Activated CD8-positive, alpha-beta memory T cell treated with anti-CD3 and anti-CD28 coated beads for 36 hours (primary cell): ENCODE data around the gene CXCL9. TPM values are rescaled to one million over a fixed set of nuclear protein-coding genes. Genes with fewer than 3 reads are reported as not detected.
"Not testable (repeated sequence)": the region's sequence is repeated elsewhere in the genome, so short reads cannot be mapped to it uniquely, and the experiment has no call there.

Experiments
- CTCF ChIA-PET: fragments of 350-600 bp; sonication (Branson Sonifier 250); formaldehyde crosslinking; loops from one replicate; lab custom pipeline; 2021; ENCODE audit warnings: antibody characterized with exemption; lab: Charles Lee
- POLR2A ChIA-PET: fragments of 350-600 bp; sonication (Branson Sonifier 250); formaldehyde crosslinking; loops from one replicate; lab custom pipeline; 2021; ENCODE audit warnings: antibody characterized with exemption; lab: Charles Lee
- total RNA-seq, 2 experiments: library from RNA; stranded (reverse); gene quantifications; one replicate each; pipeline ENCODE4 v1.2.3, GENCODE V29; 2021

The CXCL9 gene
- total RNA-seq, 2 experiments from 2014 or later, result 0.48 to 0.70 TPM

DNA sequence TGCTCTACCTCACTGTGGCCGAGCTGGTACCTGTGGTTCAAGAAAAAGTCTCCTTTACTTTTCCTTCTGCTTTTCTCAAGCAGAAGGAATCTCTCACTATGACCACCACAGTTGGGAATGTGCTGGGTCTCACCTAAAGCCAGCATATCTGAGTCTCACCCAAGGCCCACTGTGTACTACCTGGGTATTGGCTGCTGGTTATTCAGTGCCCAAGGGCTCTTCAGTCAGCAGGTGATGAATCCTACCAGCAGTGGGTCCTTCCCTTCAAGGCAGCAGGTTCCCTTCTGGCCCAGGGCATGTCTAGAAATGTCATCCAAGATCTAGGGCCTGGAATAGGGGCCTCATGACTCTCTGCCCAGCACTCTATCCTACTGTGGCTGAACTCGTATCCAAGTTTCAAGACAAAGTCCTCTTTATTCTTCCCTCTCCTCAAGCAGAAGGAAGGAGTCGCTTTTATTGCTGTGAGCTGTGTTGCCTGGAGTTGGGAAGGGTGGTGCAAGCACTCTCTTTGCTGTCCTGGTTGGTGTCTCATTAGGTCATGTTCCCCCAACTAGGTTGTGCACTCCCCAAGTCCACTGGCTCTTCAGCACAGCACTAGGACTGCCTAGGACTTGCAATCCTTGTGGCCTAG is 9.9 kb upstream of the CXCL9 start:
- POLR2A ChIA-PET, result interaction anchor here (0.5 kb wide), 1 partner anchor 194 kb away, joined by 6 read pairs; no protein-coding TSS in a partner anchor
- CTCF ChIA-PET, result no interaction called here

DNA sequence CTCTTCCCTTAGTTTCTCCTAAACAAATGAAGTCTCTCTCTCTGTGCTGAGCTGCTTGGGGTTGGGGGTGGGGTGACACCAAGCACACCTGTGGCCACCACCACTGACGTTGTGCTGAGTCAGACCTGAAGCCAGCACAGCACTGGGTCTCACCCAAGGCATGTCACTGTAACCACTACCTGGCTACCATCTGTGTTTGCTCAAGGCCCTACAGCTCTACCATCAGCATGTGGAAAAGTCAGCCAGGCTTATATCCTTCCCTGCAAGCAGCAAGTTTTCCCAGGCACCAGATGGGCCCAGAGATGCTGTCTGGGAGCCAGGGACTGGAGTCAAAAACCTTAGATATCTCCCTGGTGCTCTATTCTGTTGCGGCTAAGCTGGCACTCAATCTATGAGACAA is 9.1 kb upstream of the CXCL9 start:
- ChIA-PET POLR2A (no interaction called here), CTCF (no interaction called here)

DNA sequence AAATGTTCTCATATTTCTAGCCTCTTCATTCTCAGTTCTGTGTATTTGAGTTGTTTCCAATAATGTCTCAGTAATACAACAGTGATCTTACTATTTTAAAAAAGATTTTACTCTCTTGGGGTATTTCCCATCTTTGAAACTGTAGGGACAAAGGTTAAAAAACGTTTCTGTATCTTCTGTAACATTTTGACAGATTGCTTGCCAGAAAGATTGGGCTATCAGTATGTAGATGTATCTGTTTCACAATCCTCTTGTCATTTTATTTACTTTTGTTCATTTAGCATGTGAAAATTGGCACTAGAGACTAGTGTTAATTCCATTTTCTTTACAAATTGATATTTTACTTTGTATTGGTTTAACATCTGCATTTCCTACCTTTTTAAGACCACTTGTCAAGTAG is 6.2 kb upstream of the CXCL9 start:
- POLR2A ChIA-PET, result no interaction called here
- CTCF ChIA-PET, result no interaction called here

DNA sequence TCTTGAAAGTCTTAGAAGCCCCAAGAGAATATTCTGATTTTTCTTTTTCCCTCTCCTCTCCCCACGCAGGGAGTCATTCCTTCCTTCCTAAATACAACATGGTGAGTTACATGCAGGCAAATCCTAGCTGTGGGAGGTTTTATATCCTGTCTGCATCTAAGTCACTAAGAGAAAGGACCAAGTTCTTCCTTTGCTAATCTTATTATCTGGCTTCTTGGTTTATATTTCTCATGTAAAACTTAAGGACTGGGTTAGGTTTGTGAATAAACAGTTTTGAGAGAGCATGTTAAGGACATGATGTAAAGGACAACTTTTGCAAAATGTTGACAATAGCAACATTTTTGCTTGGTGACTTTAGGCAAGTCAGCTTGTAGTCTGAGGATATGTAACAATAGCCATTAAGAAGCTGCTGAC is 5.1 kb upstream of the CXCL9 start:
- CTCF ChIA-PET, result no interaction called here

GRCh38 chr4:76011700-76012387 is 4.5 kb upstream of the CXCL9 start:
- CTCF ChIA-PET, result no interaction called here
- POLR2A ChIA-PET, result no interaction called here

More for the DNA sequence above, 5.1 kb upstream of the CXCL9 start:
- POLR2A ChIA-PET, result no interaction called here

DNA sequence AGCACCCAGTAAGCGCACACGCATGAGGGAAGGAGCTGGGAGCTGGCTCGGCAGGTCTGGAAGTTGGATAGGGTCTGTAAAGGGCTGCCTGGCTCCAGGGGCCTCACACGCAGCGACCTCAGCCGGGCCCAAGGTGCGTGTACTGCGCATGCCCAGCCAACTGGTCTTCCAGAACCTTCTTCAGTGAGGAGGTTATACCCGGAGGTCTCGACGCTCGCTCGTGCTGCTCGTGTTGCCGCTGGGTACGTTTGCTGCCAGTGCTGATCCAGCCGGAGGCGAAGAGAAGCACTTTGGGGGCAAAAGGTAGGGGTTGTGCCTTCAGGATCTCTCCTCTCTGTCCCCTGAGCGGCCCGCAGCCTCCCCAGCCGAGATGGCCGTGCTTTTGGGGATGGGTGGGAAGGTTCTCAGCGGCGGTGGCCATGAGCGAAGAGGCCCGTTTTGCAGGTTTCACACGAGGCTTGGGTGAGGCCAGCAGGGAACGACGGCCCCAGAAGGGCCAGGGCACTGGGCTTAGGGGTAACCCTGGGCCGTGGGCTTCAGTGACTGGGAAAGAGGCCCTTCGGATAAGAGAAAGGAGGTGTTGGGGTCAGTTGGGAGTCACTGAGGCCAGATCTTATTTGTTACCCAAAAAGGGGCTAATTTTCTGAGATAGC is 3.8 kb upstream of the CXCL9 start:
- ChIA-PET CTCF (no interaction called here), POLR2A (no interaction called here)

DNA sequence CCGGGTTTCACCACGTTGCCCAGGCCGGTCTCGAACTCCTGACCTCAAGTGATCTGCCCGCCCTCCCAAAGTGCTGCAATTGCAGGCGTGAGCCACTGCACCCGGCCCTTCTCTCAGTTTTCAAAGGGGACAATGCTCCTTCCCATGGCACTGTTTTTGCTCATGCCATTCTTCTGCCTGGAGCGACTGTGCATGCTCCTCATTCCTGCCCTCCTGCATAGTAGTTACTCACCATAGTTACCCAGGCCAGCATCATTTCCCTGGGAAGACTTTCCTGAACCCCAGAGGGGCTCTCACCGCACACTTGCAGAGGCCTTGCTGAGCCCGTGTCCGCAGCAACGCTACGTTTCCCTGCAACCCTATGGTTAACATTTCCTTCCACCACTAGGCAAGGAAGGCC is 3.3 kb upstream of the CXCL9 start:
- ChIA-PET CTCF (no interaction called here), POLR2A (no interaction called here)

DNA sequence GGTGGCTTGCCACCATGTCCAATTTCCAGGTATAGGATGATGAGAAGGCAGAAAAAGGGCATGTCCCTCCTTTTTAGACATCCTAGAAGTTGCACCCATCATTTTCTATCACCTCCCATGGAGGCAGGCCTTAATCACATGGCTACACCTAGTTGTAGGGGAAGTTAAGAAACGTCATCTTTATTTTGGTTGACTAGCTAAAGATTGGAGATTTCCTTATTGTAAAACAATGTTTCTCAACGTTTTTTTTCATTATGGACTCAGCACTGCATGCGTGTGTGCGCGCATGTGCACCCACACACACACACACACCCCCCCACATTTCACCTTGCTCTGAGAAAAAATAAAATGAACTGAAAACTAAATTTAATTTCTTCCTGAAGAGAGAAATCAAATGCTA is 2.0 kb upstream of the CXCL9 start:
- CTCF ChIA-PET, result interaction anchor here (0.9 kb wide), 1 partner anchor 10 kb away, joined by 3 read pairs; no protein-coding TSS in a partner anchor
- POLR2A ChIA-PET, result no interaction called here

GRCh38 chr4:76003620-76004019 is 3.7 kb downstream of the CXCL9 start:
- POLR2A ChIA-PET, result no interaction called here

GRCh38 chr4:76003035-76003434 is 4.3 kb downstream of the CXCL9 start:
- POLR2A ChIA-PET, result no interaction called here
- CTCF ChIA-PET, result no interaction called here

More at GRCh38 chr4:76003620-76004019, 3.7 kb downstream of the CXCL9 start:
- CTCF ChIA-PET, result no interaction called here

DNA sequence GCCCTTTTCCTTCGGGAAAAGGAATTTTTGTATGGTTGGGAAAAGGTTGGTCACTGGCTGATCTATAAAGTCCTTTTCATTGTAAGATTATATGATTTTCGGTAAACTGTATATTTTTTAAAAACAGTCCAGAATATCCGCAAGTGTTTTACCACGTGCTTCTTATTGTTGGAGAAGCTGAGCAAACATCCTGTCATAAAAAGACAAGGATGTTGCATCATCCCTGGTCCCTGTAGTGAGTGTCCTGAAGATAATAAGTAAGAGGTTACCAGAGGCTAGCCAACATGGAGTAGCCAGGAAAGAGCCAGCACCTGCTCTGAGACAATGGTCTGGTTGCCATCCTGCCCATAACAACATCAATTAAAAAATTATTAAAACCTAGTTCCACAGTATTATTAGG is 5.1 kb downstream of the CXCL9 start:
- ChIA-PET POLR2A (no interaction called here), CTCF (no interaction called here)

DNA sequence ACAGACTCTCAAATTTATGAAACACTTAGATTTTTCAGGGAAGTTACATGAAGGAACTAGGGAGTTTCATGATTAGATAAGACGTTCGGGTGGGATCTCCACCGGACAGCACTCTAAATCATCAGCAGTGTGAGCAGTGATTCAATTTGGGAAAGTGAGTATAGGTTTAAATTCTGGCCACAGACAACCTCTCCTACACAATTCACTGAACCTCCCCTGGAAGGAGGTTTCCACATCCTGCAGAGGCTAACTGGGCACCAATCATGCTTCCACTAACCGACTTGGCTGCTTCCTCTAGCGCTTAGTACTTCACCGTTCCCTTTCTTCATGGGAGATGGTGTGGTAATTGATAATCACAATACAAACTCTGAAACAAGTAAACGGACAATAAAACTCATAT is 5.6 kb downstream of the CXCL9 start:
- POLR2A ChIA-PET, result no interaction called here
- CTCF ChIA-PET, result no interaction called here

DNA sequence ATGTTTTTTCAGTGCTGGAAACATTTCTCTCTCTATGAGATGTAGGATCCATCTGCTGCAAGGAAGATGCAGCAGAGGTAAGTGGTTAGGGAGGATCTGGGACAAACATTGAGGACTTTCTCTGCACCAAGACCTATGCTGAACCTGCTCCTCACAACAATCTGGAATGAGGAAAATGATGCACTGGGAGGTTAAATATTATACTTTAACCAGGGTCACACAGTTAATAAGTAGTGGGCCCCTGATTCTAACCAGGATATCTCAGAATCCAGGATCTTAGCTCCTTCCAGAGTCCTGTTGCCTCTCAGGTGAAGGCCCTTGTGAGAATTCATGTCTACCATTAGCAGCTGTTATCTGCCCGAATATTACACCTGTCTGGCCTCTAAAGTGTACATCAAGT is 7.0 kb downstream of the CXCL9 start:
- POLR2A ChIA-PET, result no interaction called here
- CTCF ChIA-PET, result no interaction called here

GRCh38 chr4:75998525-75999147 is 8.7 kb downstream of the CXCL9 start:
- CTCF ChIA-PET, POLR2A ChIA-PET: not testable (repeated sequence)

- ChIA-PET POLR2A (no interaction called here), CTCF (interaction anchor here (1.5 to 3.3 kb wide), 2 partner anchors 26 to 69 kb away, joined by 4 to 28 read pairs; no protein-coding TSS in a partner anchor)
These were observed 9.4 kb downstream of the CXCL9 start for GRCh38 chr4:75997946-75998345.

DNA sequence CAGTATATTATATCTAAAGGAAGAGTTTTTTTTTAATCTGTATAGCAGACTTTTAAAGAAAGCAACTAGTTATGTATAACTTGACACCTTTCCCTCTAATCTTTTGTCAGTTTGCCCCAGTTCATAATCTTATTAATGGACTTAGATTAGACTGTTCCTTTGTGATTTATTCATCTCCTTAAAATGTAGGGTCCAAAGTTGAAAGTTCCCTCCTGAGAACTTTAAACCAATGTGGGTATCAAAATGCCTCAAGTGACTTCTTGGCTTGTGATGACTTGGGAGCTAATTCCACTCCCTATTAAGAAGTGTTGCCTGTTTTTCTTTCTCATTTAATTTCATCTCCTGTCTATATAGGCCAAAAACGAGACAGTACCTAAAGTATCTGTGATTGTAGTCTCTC is 10.2 kb downstream of the CXCL9 start:
- POLR2A ChIA-PET, result no interaction called here

DNA sequence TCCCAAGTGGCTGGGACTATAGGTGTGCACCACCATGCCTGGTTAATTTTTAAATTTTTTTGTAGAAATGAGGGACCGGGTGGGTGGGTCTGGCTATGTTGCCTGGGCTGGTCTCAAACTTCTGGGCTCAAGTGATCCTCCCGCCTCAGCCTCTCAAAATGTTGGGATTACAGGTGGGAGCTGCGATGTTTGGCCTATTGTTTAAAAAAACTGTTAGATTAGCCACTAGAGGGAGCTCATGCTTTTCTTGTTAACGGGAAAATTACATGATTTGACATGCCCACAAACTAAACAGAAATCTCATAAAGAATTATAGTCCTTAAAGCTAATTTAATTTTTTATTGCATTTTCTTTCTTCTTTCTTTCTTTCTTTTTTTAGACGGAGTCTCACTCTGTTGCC is 11.6 kb downstream of the CXCL9 start:
- ChIA-PET CTCF (interaction anchor here (0.9 to 3.3 kb wide), 12 partner anchors 25 to 112 kb away, joined by 3 to 28 read pairs (median 4); partner anchors contain the start of genes CXCL11 and NAAA), POLR2A (no interaction called here)

More for the DNA sequence above, 10.2 kb downstream of the CXCL9 start:
- CTCF ChIA-PET, result interaction anchor here (0.6 to 3.3 kb wide), 5 partner anchors 27 to 90 kb away, joined by 3 to 28 read pairs (median 4); no protein-coding TSS in a partner anchor

GRCh38 chr4:75992462-75992861 is 14.8 kb downstream of the CXCL9 start:
- ChIA-PET CTCF (interaction anchor here (1.1 to 1.8 kb wide), 3 partner anchors 8 to 91 kb away, joined by 4 to 5 read pairs (median 5); no protein-coding TSS in a partner anchor), POLR2A (interaction anchor here (0.7 to 1.4 kb wide), 2 partner anchors 52 to 53 kb away, joined by 3 to 4 read pairs; partner anchors contain the start of gene NAAA)

GRCh38 chr4:75989846-75990528 is 17.3 kb downstream of the CXCL9 start:
- CTCF ChIA-PET, result interaction anchor here (1.0 kb wide), 1 partner anchor 47 kb away, joined by 3 read pairs; no protein-coding TSS in a partner anchor
- POLR2A ChIA-PET, result interaction anchor here (0.9 to 1.6 kb wide), 3 partner anchors 49 to 158 kb away, joined by 3 to 7 read pairs (median 5); partner anchors contain the start of genes NAAA and NUP54
